Endometrial microvascular endothelial cells (primary cell): ENCODE measurements around the gene ART4. TPM values are rescaled to one million over a fixed set of nuclear protein-coding genes. Genes with fewer than 3 reads are reported as not detected.

Experiments used
- in situ Hi-C: cut with HindIII; loops from 2 replicates; pipeline ENCODE4 v1.10.0; 2017; ENCODE audit warnings: low sequenced_read_pairs, low pct_unique_long_range_greater_than_20kb; ENCODE audit errors: inconsistent ontology term
- total RNA-seq: library from RNA; depleted of rRNA; stranded (reverse); fragments of >200 nt; gene quantifications from one replicate; pipeline ENCODE4 v1.2.3, GENCODE V29; 2015; ENCODE audit errors: inconsistent ontology term

The ART4 gene
- total RNA-seq, 1 donor from 2014 or later: under 0.01 TPM

DNA sequence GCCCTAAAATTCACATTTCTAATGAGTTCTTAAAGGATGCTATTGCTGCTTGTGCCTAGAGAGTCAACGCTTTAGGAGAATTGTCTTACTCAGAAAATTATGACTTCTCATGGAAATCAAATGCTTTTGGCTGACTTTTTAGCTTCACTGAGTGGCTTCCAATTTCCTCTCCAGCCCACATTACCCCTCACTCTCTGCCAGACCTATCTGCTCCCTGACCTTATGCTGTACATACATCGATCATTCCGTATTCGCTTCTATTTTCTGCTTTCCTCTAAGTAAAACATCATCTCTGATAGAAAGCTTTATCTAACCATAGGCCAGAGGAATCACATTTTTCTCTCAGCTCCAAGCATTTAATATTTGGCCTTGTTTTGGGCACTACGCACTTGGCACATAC is 16.8 kb downstream of the ART4 start:
- in situ Hi-C loops: no loop called here

- in situ Hi-C loops: no loop called here
Observed at GRCh38 chr12:14825256-14825655, 18.1 kb downstream of the ART4 start.

DNA sequence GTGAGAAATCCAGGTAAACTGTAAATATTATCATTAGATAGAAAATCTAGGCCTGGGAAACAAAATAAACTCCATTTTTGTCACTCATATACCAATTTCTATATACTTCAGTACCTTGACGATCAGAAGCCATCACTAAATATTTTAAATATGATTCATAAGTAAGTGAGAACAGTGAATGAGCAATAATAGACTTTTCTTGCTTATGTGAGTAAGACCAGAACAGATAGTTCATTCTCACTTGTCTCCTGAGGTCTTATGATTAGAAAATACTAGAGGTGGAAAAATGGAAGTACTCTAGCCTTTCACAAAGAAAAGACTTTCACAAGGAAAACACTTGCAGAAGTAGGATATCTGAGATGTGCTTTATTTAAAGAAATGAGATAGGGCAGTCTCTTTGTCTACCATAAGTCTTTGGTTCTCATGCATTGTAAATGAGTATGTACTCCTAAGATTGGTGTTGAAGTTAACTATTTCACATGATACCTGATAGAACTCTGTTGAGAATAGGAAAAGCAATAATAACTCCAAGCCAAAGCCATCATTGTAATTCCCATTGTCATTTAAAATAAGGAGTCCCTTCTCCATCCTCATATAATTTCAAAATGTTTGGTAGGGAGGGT is 19.2 kb downstream of the ART4 start:
- in situ Hi-C loops: no loop called here

GRCh38 chr12:14814014-14814413 is 29.3 kb downstream of the ART4 start, which contains the start of gene SMCO3:
Gene SMCO3, minus strand, starts transcription at chr12:14814182. Its CDS starts 7,502 bp downstream, at chr12:14806680.
- in situ Hi-C loops: no loop called here

DNA sequence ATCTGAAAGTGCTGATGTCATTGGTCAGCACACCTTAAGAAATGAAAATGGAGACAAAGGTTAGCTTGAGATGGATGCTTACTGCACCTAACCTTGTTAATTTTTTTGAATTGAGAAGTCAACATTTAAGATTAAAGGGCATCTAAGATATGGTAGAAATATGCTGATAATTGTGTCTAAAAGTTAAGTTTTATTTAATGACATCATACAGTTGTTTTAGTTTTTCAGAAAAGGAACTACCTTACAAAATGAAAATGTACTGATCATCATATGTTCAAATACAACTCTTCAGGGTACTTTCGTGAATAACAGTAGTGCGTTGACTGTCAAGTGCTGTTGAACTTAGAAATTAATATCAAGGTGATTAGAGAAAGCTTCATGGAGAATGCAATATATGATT is 31.8 kb downstream of the ART4 start:
- in situ Hi-C loops: no loop called here

DNA sequence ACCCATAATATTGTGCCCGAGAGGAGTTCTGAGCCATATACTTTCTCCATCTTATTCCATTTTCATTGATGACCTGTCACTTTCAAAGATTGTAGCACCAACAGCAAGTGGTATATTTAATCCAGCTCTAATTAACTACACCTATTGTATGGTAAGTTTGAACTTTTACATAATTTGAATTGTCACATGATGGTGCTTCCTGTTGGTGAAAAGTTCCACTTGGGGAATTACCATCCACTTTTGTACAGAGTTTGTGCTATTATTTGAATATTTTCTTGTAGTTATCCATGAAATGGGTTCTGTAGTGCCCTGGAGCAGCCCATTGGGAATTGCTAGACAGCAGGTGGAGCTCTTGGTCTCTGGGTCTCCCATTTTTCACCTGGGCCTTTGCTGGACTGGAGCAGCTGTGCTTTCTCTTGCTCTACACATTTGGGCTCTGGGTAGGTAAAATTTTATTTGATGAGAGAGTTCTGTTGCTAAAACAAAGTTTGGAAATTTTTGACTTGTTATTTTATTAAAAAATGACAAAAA is 32.3 kb downstream of the ART4 start:
- in situ Hi-C loops: no loop called here

- in situ Hi-C loops: no loop called here
Observed at GRCh38 chr12:14810167-14810952, 33.0 kb downstream of the ART4 start.

GRCh38 chr12:14803830-14804160 is 39.5 kb downstream of the ART4 start:
- in situ Hi-C loops: no loop called here

GRCh38 chr12:14803011-14803829 is 40.1 kb downstream of the ART4 start, which contains the start of the genes C12orf60 and WBP11:
Gene C12orf60, plus strand, starts transcription at chr12:14803670. Its CDS starts 19,266 bp downstream, at chr12:14822936.
Gene WBP11, minus strand, starts transcription at chr12:14803478. Its CDS starts 2,095 bp downstream, at chr12:14801383.
- in situ Hi-C loops: no loop called here

- in situ Hi-C loops: no loop called here
Observed at GRCh38 chr12:14802721-14803010, 40.7 kb downstream of the ART4 start.

DNA sequence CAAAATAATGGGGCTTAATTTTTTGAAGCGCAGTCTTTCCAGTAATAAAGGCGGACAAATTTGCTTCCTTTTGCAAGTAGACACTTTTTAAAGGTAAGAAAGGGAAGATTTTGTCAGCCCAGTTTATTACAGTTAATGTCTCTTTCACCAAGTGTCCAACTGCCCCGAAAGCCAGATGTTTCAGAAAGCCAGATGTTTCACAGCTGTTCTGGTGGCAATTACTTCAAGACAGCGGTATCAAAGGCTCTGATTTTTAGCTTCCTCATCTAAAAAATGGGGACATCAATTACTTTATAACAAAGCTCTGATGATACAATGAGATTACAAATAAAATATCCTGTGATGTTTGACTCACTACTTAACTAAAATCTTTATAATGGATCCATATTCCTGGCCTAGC is 41.1 kb downstream of the ART4 start:
- in situ Hi-C loops: no loop called here

DNA sequence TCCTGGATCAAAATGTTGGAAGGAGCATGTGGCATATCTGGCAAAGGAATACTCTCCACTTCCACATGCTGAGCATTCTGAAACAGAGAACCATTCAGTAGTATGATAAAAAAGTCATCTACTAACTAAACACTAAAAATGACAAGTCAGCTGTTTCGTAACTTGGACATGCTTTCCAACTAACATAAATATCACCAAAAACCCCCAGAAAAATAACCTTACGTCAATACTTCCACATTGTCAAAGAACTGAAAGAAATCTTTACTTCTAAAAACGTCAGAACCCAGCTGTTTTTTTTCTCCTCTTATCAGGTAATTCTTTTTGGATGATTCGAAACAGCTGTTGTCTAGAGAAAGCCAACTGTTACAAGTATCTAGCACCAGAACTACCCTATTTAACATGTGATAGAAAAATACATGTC is 48.3 kb downstream of the ART4 start:
- in situ Hi-C loops: no loop called here

DNA sequence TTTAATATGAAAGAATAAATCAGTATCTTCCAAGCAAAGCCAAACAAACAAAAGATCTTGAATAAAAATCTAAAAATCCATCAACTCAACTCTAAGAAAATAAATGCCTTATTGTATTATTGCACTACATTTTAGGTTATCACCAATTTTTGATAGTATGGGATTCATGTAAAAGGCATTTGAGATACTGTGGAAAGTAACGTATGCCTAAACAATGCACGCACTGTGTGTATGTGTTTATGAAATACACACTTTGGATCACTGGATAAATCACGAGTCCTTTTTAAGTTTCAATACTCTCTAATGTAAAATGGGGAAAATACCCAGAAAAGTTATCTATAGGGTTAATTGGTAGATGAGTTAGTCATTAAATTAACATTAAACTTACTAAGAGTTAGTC is 57.8 kb downstream of the ART4 start:
- in situ Hi-C loops: no loop called here

GRCh38 chr12:14784471-14784870 is 58.9 kb downstream of the ART4 start:
- in situ Hi-C loops: no loop called here

DNA sequence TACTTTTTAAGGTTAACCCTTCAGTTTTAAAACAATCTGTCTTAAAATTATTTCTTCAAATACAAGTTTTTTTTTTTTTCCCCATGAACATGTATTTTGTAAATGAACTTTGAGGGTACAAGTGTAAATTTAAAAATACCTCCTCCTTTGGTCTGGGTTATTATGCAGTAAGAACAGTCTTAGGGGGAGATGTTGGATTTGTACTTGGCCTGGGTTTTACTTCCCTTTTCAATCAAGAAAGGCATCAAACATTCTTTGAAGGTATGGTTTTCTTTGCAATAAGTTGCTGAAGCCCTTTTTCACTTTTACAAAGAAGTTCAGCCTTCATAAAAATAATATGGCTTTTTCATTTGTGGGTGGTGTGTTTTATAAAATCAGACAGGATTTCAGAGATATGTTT is 60.6 kb downstream of the ART4 start:
- in situ Hi-C loops: no loop called here

DNA sequence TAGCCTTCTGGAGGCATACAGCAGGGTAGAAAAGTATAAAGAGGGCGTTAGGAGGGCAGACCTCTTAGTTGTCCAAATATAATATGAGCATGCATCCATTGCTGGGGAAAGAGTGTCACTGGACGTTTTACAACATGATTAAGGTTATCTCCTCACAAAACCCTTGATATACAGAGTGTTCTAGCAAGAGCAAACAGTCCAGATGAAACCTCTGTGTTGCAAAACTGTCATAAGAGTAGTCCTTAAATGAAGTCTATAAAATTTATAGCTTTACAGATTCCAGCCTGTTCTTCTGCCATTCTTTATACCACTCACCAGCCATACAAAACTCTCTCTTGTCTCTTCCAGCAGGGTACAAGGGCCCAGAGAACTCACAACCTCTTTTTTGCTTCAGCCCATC is 61.8 kb downstream of the ART4 start:
- in situ Hi-C loops: no loop called here

GRCh38 chr12:14780859-14781258 is 62.5 kb downstream of the ART4 start:
- in situ Hi-C loops: no loop called here

DNA sequence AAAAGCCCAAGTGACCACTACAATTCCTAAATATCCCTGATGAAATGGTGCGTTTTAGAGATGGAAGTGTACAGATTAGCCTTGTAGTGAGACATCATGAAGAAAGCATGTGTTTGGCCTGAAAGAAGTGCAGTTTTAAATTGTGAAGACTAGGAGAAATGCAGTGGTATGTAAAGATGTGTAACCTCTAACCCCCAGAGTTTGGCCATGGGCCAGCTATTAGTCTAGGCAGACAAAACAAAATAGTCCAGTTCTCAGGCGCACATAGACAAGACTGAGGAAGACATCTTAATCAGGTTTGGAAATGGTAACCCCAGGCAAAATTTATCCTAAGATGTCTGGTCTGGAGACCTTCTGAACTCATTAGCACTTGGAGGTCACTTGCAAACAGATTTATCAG is 63.5 kb downstream of the ART4 start:
- in situ Hi-C loops: loop anchor here (10.0 kb wide), 1 partner anchor 175 kb away; no protein-coding TSS in a partner anchor

GRCh38 chr12:14777271-14777670 is 66.1 kb downstream of the ART4 start:
- in situ Hi-C loops: loop anchor here (10.0 kb wide), 1 partner anchor 178 kb away; no protein-coding TSS in a partner anchor
